GM21367 (cell line): ENCODE data around the gene HIC2.
"Not testable (repeated sequence)": the region's sequence is repeated elsewhere in the genome, so short reads cannot be mapped to it uniquely, and the experiment has no call there.

ENCODE experiments used
- ATAC-seq: cut with Tn5 transposase; IDR thresholded peaks from one replicate; pipeline ENCODE4 v1.9.1; 2021; ENCODE audit not compliant: unreplicated experiment

Gene HIC2

DNA sequence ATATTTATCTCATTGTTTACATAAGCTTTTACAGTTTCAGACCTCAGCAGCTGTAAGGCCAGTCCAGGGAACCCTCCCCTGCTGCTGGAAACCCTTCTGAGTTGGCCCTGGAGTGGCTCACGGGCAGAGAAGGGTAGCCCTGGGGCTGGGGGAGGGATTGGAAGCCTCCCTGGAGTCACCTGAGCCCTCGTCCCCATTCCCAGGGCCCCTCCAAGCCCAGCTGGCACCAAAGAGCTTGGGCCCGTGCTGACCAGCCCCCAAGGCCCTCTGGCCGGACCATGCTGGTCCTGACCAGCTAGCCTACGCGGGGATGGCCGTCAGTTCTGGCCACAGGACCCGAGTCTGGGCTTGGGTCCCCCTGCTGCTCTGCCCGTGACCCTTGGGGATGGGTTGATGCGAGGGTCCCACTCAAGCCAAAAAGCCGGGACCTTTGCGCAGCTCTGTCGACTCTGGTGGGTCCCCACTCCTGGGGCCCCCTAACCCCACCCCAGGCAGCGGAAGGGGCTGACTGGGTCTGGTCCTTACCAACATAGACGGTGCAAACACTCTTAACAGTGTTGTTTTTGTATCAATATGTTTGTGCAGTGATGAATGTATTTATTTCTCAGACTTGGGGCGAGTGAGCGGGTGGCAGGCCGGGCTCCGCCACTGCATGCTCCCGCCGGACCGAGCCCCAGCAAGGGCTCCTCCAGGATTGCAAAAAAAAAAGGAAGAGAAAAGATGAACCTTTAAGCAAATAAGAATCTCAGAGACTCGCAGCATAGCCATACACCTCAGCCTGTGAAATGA is 32.6 kb downstream of the HIC2 start:
- no peak for ATAC-seq

DNA sequence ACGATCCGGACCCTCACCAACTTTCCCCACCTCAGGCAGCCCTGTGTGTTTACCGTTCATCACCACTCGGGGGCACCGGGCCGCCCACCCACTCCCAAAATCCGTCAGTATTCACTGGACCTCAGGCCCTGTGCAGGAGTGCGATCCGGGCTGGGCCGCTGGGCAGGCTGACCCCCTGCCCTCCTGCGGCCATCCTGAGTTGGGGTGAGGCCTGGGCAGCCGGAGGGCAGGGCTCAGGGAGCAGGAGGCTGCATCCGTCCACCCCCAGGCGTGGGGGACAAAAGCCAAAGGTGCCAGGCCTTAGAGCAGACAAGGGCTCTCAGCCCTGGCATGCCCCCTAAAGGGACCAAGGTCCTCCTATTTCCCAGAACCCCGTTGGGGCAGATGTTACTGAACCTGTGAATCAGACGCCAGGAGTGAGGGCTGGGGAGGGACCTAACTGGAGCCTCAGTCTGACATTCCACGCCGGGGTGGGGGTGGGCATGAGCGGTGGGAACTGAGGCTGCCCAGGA is 33.2 kb downstream of the HIC2 start:
- ATAC-seq = no peak

DNA sequence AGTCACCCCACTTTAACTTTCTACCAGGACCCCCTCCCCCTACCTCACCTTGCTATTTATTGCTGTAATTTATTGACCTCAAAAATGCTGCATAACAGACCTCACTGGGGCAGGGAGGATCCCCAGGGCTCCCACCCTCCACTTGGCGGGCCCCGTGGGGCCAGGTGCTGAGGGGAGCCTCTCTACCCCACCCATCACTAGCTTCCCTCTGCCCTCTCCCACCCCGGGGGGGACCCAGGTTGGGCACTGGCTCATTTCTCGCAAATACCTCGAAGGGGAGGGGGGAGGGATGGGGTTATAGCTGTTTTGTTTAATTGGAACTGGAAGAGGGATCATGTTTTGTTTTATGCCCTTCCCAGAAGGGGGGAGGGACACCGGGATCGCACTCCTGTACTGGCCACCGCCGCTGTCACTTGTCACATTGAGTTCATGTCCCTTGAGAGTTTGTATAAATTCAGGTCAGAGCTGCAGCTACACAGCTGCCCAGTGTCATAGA is 33.7 kb downstream of the HIC2 start:
- no peak for ATAC-seq

DNA sequence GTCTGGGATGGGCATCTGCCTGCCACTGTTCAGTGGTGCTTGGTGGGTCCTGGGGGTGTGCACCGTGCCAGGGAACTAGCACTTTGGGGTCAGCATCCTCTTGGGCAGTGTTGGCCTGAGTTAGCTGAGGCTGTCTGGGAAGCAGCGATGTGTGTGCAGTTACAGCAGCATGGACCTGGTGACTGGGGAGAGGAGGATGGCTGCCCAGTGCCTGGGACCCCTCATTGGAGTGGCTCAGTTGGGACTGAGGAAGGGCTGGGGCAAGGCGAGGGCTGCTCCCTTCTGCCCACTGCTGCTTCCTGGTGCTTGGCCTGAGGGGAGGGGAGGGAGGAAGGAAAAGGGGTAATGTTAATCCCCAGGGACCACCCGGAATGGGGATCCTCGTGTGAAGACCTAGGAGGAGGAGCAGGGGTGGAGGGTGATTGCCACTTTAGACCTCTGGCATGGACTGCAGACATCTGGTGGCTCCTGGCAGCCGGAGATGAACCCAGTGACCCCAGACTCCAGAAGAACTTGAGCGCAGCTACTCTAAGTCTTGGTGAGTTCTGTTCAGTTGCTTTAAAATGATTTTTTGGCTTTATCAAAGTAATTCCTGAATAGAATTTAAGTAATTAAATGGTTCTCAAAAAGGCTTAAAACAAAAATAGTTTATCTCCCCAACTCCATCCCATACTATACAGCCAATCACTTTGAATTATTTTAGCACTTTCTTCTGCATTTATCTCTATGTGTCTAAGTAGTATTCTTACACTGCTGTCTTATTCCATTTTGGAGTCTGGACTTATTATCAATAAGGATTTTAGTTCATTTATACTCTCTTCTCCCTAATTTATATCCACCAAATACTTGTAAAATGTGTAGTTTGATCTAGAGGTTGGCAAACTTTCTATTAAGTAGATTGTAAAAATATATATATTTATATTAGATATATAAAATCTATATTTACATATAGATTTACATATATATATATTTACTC is 34.7 kb downstream of the HIC2 start:
- ATAC-seq = no peak

DNA sequence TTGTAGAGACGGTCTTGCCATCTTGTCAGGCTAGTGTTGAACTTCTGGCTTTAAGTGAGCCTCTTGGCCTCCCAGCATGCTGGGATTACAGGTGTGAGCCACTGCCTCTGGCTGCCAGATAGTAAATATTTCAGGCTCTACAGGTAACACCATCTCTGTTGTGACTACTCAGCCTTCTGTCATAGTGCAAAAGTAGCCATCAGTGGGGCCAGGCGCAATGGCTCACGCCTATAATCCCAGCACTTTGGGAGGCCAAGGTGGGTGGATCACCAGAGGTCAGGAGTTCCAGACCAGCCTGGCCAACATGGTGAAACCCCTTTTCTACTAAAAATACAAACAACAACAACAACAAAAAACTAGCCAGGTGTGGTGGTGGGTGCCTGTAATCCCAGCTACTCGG is 35.5 kb downstream of the HIC2 start:
- not testable (repeated sequence) for ATAC-seq

DNA sequence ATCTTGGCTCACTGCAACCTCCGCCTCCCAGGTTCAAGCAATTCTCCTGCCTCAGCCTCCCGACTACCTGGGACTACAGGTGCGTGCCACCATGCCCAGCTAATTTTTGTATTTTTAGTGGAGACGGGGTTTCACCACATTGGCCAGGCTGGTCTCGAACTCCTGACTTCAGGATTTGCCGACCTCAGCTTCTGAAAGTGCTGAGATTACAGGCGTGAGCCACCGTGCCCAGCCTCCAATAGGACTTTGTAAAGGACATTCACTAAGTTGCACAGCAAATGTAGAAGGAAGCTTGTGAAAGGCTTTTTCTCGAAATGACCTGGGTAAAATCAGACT is 37.8 kb downstream of the HIC2 start:
- ATAC-seq = not testable (repeated sequence)

DNA sequence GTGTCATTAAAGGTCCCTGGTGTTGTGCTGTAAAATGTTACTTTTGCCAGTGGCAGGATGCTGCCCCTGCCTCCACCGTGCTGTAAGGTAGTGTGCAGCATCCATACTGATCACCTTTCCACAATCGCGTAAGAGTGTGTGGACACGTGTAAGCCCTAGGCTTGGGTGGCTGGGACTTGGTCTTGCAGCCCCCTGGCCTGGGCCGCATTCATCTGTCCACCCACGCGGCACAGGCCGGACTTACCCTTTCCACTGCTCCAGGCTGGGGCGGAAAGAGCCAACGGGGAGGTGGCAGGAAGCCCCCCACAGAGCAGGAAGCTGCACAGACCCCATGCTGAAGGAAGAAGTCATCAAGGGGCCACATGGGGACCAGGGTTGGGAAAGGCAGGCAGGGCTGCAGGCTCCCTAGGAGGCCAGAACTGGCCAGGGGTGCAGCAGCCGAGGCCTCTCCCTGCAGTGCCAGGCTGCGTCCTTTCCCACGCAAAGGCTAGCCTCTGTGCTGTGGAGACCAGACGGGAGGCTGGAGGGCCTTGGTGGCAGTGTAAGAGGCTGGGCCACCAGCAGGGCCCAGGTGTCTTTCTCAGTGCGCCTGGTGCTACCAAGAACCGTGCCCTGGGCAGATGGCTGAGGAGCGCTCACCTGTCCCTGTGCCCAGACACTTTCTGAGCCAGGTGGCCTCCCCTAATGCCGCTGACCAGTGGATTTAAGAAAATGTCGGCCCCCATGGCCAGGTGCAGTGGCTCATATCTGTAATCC is 38.3 kb downstream of the HIC2 start:
- ATAC-seq = no peak

DNA sequence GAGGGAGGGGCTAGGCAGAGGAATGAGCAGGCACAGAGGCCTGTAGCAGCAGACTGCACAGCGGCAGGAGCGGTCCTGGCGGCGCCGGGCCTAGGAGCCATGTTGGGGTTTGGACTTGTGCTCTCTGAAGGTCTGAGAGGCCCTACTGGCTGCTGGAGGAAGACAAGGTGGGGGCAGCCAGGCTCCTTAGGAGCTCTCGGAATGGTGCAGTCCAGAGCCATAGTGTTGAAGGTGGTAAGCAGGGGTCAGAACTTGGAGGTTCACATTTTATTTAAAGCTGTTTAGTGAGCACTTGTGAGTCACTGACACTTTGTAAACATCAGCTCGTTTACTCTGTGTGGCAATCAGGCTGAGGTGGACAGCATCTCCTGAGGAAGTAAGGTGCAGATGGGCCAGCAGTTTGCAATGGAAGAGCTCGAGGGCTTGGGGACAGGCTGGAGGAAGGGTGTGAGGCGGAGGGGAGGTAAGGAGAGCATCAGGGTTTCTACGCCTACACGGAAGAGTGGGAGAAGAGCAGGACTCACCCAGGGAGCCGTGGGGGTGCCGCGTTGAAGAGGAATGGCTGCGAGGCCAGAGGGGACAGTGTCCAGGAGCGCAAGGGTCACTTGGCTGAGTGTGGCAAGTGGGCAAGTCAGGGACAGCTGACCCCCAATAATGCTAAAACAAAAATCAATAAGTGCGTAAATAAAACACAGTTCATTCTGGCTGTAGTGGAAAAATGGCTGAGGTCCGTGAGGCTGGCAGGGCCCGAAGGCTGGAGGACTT is 40.0 kb downstream of the HIC2 start:
- ATAC-seq = no peak

DNA sequence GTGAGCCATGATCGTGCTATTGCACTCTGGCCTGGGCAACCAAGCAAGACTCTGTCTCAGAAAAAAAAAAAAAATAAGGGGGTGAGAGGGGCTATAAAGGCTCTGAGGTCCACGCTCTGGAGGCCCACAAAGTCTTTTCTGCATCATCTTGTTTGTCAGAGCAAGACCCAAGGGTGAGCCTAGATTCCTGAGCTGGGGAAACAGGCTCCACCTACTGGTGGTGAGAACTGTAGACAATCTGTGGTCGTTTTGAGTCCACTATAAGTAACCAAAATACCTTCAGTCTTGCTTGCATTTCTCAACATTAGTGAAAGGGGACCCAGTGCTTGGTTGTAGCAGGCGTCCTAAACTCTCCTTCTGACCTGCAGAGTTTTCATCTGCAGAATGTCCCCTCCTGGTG is 45.5 kb downstream of the HIC2 start:
- not testable (repeated sequence) for ATAC-seq

DNA sequence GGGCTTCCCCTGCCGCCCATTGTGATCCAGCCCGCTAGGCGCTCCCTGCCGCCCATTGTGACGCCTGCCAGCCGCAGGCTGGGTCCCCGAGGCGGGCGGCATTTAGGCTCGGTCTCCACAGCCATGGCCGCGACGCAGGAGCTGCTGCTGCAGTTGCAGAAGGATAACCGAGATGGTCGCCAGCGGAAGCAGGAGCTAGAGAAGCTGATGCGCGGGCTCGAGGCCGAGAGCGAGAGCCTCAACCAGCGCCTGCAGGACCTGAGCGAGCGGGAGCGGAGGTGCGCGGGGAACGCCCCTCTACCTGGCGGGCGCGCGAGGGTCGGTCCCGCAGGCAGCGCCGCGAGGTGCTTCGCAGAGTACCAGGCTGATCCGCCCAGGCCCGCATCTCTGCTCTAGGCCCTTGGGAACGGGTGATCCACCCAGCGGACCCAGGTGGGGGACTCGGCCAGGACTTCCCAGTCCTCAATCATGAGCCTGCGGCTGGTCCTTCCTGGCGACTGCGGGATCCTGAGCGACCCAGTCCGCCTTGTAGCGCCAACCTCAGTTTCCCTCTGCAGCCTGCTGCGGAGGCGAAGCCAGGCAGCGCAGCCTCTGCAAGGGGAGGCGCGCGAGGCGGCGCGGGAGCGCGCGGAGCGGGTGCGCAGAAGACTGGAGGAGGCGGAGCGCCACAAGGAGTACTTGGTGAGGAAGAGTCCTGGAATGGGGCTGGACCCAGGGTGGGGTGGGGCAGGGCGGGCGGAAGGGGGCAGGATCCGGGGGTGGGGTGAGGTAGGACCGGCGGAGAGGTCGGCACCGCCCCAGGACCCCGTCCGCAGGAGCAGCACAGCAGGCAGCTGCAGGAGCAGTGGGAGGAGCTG is 50.4 kb downstream of the HIC2 start, which contains the start of gene TMEM191C:
TMEM191C (plus strand) TSS at position 51 of the 857 bp plus-strand sequence; CDS start at position 124, 73 bp downstream.
- peak; percentile 15 for ATAC-seq

DNA sequence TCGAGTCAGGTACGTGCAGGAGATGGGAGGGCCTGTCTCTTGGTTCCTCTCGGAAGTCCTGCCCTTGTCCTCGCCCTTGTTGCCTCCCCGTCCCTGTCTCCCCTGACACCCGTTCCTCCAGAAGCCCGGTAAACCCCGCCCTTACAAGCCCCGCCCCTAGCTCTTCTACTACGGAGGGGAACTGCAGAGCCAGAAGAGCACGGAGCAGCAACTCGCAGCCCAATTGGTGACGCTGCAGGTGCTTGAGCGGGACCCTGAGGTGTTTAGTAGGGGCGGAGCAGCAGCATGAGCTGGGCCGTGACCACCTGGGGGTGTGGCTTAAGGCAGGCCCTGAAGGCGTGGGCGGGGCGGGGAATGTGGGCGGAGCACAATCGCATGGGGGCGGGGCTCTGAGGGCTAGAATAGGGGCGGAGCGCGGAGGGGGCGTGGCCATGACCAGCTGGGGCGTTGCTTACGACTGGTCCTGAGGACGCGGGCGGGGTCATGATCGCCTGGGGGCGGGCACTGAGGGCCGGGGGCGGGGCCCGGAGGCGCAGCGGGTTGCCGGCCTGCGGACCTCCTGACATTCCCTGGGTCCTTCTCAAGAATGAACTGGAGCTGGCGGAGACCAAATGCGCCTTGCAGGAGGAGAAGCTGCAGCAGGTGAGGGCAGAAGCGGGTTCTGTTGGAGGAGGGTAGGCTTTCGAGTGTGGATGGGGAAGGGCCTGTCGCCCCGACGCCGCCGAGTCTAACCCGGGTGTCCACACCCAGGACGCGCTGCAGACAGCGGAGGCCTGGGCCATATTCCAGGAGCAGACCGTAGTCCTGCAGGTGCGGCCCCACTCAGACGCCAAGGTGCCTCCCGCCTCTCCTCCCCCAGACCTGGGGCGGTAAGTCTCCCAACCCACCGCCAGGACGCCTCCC is 51.3 kb downstream of the HIC2 start:
- ATAC-seq = peak; percentile 70

DNA sequence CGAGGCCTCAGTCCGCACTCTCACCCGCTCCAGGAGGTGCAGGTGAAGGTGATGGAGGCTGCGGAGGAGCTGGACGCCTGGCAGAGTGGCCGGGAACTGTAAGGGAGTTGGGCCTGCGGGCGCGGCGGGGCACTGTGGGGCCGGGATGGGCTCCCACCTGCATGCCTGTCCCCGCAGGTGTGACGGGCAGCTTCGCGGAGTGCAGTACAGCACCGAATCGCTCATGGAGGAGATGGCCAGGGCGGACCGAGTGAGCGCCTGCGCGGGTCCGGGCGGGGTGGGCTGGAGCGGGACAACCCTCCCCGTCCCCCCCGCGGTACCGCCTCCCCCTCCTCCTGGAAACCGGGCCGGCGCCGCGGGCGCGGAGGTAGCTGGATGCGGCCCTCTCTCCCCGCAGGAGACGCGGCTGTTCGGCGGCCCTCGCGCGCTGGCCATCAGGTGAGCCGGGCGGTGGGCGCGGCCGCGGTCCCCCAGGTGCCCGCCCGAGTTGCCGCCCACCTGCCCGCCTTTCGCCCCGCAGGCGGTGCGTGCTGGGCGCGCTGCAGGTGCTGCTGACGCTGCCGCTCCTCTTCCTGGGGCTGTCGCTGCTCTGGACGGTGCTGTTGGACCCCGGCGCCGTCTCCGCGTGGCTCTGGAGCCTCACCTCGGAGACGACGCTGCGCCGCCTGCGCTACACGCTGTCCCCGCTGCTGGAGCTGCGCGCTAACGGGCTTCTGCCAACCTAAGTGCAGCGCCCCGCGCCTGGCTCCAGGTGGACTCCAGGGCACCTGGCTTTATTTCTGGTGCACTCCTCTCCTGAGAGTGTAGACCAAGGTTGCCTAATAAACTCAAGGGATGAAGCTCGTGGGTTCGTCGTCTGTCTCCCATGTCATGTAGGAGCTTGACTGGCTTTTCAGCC is 52.2 kb downstream of the HIC2 start:
- ATAC-seq = not testable (repeated sequence)

DNA sequence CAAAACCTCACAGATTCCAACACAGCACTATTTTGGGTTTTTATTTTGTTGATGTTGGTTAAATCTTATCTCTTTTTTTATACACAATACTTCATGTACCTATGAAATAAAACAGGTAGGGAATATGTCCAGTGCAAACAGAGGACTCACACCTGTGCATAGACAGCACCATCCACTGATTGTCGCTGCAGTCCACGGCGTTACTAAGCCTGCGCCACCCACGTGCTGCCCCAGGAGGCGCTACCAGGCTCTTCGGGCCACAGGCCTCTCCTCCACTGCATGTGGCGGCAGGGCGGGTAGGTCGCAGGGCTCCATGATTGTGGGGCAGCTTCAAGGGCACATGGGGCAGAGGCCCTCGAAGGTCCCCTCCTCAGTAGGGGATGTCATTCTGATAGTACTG is 55.8 kb downstream of the HIC2 start:
- ATAC-seq = not testable (repeated sequence)

DNA sequence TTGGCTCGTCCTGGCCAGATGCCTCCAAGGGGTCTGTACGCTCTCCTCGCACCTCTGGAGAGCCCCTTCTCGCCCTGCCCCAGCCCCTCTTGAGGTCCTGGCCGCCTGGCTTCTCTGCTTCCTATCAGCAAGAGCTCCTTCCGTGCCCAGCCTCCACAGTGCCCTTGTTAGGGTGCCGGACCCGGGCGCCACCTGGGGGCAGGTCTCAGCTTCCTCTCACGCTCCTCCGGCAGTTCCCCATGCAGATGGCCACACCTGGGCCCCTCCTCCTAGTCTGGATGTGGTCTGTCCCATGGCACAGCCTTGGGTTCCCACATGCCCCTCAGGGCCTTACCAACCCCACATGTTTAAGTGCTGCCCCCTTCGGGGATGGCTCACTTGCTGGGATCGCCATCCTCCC is 56.5 kb downstream of the HIC2 start:
- ATAC-seq = not testable (repeated sequence)

DNA sequence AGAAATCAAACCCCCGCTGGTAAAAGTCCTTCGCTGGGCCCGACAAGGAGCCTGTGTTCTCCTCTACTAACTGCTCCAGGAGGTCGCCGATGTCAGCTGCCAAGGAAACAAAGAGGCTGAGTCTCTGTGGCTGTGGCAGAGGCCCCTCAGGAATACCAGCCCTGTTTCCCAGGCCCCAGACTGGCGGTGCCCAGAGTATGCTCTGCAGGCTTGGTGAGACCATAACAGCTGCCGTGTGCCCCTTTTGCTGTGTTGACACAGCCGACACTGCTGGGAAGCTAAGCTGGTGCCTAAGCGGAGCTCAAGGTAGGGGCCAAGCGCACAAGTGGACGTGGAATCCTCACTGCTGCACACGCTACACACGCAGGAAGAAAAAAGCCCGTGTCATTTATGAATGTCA is 66.9 kb downstream of the HIC2 start:
- not testable (repeated sequence) for ATAC-seq

DNA sequence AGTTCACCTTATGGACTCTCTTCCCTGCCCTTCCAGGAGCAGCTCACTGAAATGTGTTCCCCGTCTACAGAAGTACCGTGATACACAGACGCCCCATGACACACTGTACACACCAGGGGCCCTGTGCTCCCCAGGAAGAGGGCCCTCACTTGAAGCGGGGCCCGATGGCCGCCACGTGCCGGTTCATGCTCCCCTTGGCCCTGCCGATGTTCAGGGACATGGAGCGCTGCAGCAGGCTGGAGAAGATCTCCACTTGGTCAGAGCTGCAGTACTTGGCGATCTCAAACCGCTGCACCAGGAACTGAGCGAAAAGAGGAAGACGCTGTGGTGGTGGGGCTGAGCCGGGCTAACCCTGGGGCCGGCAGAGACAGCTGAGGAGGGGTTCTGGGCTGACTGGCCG is 70.6 kb downstream of the HIC2 start:
- ATAC-seq = not testable (repeated sequence)

DNA sequence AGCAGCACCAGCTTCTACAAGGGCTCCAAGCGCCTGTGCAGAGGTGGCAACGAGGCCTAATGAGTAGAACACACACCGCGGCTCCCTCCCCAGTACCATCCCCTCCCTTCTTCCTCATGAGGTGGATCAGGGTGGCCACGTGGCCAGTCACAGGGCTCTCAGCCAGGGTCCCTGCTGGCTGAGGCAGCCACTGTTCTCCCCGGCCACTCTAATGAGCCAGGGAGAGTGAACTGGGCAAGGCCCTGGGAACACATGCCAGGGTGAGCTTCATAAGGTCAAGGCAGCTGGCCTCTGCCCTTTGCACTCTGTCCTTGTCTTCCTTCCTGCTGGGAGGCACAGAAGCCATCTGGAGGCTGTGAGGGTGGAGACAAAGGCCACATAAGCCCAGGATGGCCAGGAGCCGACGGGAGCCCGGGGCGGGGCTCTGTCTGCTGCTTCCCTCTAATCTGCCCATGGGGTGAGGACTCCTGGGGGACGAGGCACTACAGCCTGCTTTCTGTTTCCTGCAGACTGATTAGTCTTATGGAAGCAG is 72.0 kb downstream of the HIC2 start:
- not testable (repeated sequence) for ATAC-seq
